Colonic mucosa (tissue), 4 donors: Measurements from ENCODE around the gene CENPB. TPM values are rescaled to one million over a fixed set of nuclear protein-coding genes. Genes with fewer than 3 reads are reported as not detected.

Experiments
- DNase-seq: peaks from one replicate; pipeline ENCODE4 v3.0.0-alpha.2; 2020
- H3K27ac ChIP-seq: fragments of 200-600 bp; one replicate; pipeline ENCODE4 v1.8.0; 2021
- H3K27me3 ChIP-seq: fragments of 200-600 bp; one replicate; pipeline ENCODE4 v1.8.0; 2021
- H3K36me3 ChIP-seq: fragments of 200-600 bp; one replicate; pipeline ENCODE4 v1.8.0; 2021
- H3K4me1 ChIP-seq: fragments of 200-600 bp; one replicate; pipeline ENCODE4 v1.8.0; 2021; ENCODE audit warnings: mild to moderate bottlenecking
- H3K4me3 ChIP-seq: fragments of 200-600 bp; one replicate; pipeline ENCODE4 v1.8.0; 2021
- H3K9ac ChIP-seq, 2 donors: one replicate each; pipeline ENCODE4 v1.7.0; 2013; ENCODE audit warnings: control low read depth in 2 of 2, low read depth in 2 of 2, low read length in 2 of 2
- H3K9me3 ChIP-seq: fragments of 200-600 bp; one replicate; pipeline ENCODE4 v1.8.0; 2021
- intact Hi-C: fragments of 100-400 bp; cut with DNase I; formaldehyde crosslinking; loops from one replicate; pipeline ENCODE4 v1.14.1; 2022
- total RNA-seq, 2 donors: library from RNA; stranded (reverse); fragmentation: NEBNext Ultra II Directional in 1 of 2; extraction: Animal tissue kit (Norgen Biotek cat#: 25700) in 1 of 2; gene quantifications; one replicate each; pipeline ENCODE4 v1.2.1, GENCODE V29; 2021
- TF ChIP-seq, protein P1 (sequence below): fragments of 200-600 bp; IDR thresholded peaks from one replicate; pipeline ENCODE4 v1.8.0; 2022; ENCODE audit warnings: antibody characterized with exemption, mild to moderate bottlenecking
- donor health status: healthy.
- donor health status: DM: no; HTN: no; CAD: no.
- donor health status: DM: no; HTN: no; CAD: no.

CENPB gene
- total RNA-seq, 2 donors from 2014 or later: 65.6 to 93.3 TPM

- no peaks in the 10 kb centered on the region for H3K27me3 ChIP-seq
- H3K9ac ChIP-seq: peak overlapping the region in 1 of 2 donors; percentile 70
- peaks cover 23% of the 10 kb centered on the region for H3K4me1 ChIP-seq
- H3K4me3 ChIP-seq: no peak overlapping the region
- H3K27ac ChIP-seq: peak overlapping the region; percentile 90
- TF ChIP-seq, protein P1, sequence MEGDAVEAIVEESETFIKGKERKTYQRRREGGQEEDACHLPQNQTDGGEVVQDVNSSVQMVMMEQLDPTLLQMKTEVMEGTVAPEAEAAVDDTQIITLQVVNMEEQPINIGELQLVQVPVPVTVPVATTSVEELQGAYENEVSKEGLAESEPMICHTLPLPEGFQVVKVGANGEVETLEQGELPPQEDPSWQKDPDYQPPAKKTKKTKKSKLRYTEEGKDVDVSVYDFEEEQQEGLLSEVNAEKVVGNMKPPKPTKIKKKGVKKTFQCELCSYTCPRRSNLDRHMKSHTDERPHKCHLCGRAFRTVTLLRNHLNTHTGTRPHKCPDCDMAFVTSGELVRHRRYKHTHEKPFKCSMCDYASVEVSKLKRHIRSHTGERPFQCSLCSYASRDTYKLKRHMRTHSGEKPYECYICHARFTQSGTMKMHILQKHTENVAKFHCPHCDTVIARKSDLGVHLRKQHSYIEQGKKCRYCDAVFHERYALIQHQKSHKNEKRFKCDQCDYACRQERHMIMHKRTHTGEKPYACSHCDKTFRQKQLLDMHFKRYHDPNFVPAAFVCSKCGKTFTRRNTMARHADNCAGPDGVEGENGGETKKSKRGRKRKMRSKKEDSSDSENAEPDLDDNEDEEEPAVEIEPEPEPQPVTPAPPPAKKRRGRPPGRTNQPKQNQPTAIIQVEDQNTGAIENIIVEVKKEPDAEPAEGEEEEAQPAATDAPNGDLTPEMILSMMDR: no peak
- intact Hi-C loops: no loop called here
- H3K36me3 ChIP-seq: no peaks in the 10 kb centered on the region
- H3K9me3 ChIP-seq: no peaks in the 10 kb centered on the region
- no peak for DNase-seq
Measured at GRCh38 chr20:3812975-3813847, 26.7 kb upstream of the CENPB start.

- peak overlapping the region; percentile 90 for H3K27ac ChIP-seq
- H3K4me1 ChIP-seq: peaks cover 30% of the 10 kb centered on the region
- TF ChIP-seq, protein P1: no peak
- no peak for DNase-seq
- H3K9me3 ChIP-seq: no peaks in the 10 kb centered on the region
- intact Hi-C loops: no loop called here
- H3K36me3 ChIP-seq: no peaks in the 10 kb centered on the region
- no peak overlapping the region for H3K4me3 ChIP-seq
- H3K27me3 ChIP-seq: no peaks in the 10 kb centered on the region
- H3K9ac ChIP-seq: peak overlapping the region; percentile 27 to 69
Measured at GRCh38 chr20:3812259-3812681, 25.7 kb upstream of the CENPB start.

DNA sequence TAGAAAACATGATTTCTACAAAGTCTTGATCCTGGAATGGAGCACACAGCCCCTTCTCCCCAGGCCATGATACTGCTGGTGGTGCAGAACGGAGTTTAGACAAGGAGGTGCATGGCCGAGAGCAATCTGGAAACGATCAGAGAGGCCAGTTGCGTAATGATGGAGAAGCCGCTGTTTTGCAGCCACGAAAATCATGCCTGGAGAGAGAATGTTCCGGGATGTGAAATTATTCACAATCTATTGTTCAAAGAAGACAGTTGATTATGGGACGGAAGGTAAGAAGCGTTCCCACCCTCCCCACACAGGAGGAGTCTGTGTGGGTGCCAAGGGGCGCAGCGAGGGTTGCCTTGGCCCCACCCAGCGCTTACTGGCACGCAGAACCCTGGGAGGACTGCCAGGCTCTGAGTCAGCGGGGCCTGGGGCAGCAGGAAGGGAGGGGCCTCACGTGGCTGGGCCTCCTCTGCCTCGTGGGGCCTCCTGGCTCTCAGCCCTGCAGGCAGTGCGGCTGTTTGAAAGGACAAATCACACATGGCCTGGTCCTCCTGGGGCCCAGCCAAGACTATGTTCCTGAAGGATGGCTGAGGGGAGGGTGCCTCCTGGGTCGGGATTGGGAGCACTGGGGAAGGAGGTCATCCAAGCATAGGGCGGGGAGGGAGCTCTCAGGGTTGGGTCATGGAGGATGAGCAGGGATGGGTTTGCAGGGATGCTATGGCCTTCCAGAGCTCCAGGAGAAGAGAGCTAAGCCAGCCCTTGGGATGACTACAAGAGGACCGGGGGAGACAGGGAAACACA, 25.1 kb upstream of the CENPB start:
- no peaks in the 10 kb centered on the region for H3K36me3 ChIP-seq
- H3K27ac ChIP-seq: peak overlapping the region; percentile 90
- peak; percentile 99 for DNase-seq
- no peaks in the 10 kb centered on the region for H3K27me3 ChIP-seq
- H3K9ac ChIP-seq: peak overlapping the region; percentile 40 to 92
- intact Hi-C loops: no loop called here
- H3K9me3 ChIP-seq: no peaks in the 10 kb centered on the region
- TF ChIP-seq, protein P1: no peak
- peaks cover 36% of the 10 kb centered on the region for H3K4me1 ChIP-seq
- H3K4me3 ChIP-seq: peak overlapping the region; percentile 6

DNA sequence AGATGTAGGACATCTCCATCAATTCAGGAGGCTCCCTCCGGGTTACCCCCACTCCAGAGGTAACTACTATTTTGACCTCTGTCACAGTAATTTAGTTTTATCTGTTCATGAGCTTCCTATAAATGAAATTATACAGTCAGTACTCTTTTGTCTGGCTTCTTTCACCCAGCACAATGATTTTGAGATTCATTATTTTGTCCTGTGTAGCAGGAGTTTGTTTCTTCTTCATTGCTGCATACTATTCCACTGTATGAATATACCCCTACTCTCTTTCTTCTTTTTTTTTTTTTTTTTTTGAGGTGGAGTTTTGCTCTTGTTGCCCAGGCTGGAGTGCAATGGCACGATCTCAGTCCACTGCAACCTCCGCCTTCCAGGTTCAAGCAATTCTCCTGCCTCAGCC, 22.0 kb upstream of the CENPB start:
- Histone ChIP-seq H3K4me1 (peaks cover 38% of the 10 kb centered on the region), H3K9me3 (no peaks in the 10 kb centered on the region), H3K27ac (peak overlapping the region; percentile 97), H3K9ac (peak overlapping the region in 1 of 2 donors; percentile 78), H3K27me3 (no peaks in the 10 kb centered on the region), H3K4me3 (no peak overlapping the region), H3K36me3 (peaks cover under 1% of the 10 kb centered on the region)
- intact Hi-C loops: no loop called here
- DNase-seq: no peak
- TF ChIP-seq, protein P1: no peak

- no peak for DNase-seq
- H3K9ac ChIP-seq: no peak overlapping the region
- no peak overlapping the region for H3K4me3 ChIP-seq
- intact Hi-C loops: no loop called here
- TF ChIP-seq, protein P1: no peak
- H3K9me3 ChIP-seq: no peaks in the 10 kb centered on the region
- H3K36me3 ChIP-seq: peaks cover 24% of the 10 kb centered on the region
- H3K27me3 ChIP-seq: no peaks in the 10 kb centered on the region
- peaks cover 24% of the 10 kb centered on the region for H3K4me1 ChIP-seq
- H3K27ac ChIP-seq: peak overlapping the region; percentile 97
Measured at GRCh38 chr20:3804781-3805180, 18.2 kb upstream of the CENPB start.
